Lung (tissue), 13 donors: Measurements from ENCODE around the gene MARK2. TPM values are rescaled to one million over a fixed set of nuclear protein-coding genes. Genes with fewer than 3 reads are reported as not detected.

Experiments
- ATAC-seq: fragments of 200-7000 bp; cut with Tn5 transposase; one replicate; pipeline ENCODE4 v1.9.1; 2020; ENCODE audit warnings: moderate number of reproducible peaks; ENCODE audit not compliant: insufficient read depth, low FRiP score
- DNase-seq, 3 donors: peaks; one replicate each; pipeline ENCODE4 v3.0.0-alpha.2; 2013 to 2017
- H3K27ac ChIP-seq, 2 donors: one replicate each; pipeline ENCODE4 v1.5.1; 2013; ENCODE audit warnings: mild to moderate bottlenecking in 2 of 2, moderate library complexity in 2 of 2, control low read depth in 1 of 2, inconsistent platforms in 1 of 2, low read depth in 1 of 2, low read length in 1 of 2
- H3K27me3 ChIP-seq, 3 donors: one replicate each; pipeline ENCODE4 v1.5.1; 2013; ENCODE audit warnings: low read length in 2 of 3; ENCODE audit not compliant: control insufficient read depth in 3 of 3, insufficient read depth in 3 of 3
- H3K36me3 ChIP-seq, 4 donors: one replicate each; pipeline ENCODE4 v1.5.1; 2013; ENCODE audit warnings: low read length in 4 of 4, mild to moderate bottlenecking in 1 of 4, moderate library complexity in 1 of 4; ENCODE audit not compliant: control insufficient read depth in 4 of 4, insufficient read depth in 4 of 4
- H3K4me1 ChIP-seq, 5 donors: one replicate each; pipeline ENCODE4 v1.5.1; 2013; ENCODE audit warnings: low read length in 5 of 5, mild to moderate bottlenecking in 2 of 5, moderate library complexity in 1 of 5; ENCODE audit not compliant: control insufficient read depth in 5 of 5, insufficient read depth in 5 of 5
- H3K4me3 ChIP-seq: one replicate; pipeline ENCODE4 v1.5.1; 2013; ENCODE audit warnings: mild to moderate bottlenecking, control low read depth, moderate library complexity
- H3K9ac ChIP-seq, 2 donors: one replicate each; pipeline ENCODE4 v1.5.1; 2013; ENCODE audit warnings: low read length in 2 of 2, control low read depth in 1 of 2; ENCODE audit not compliant: insufficient read depth in 1 of 2
- H3K9me3 ChIP-seq, 4 donors: one replicate each; pipeline ENCODE4 v1.5.1; 2013; ENCODE audit warnings: low read length in 3 of 4, mild to moderate bottlenecking in 1 of 4, moderate library complexity in 1 of 4; ENCODE audit not compliant: control insufficient read depth in 4 of 4, insufficient read depth in 3 of 4
- WGBS, 2 donors: extraction: QIAGEN DNeasy Blood & Tissue Kit; methylation state at CpG; one replicate each; pipeline ENCODE4 v1.1.7; 2013; 5-methylcytosine and 5-hydroxymethylcytosine counted together
- polyA plus RNA-seq, 2 donors: library from polyadenylated mRNA; stranded (reverse); fragments of 200-250 nt; gene quantifications; one replicate each; pipeline ENCODE4 v1.2.1, GENCODE V29; 2013
- small RNA-seq: library from RNA; depleted of rRNA; stranded (forward); fragments of <200 nt; gene quantifications from one replicate; pipeline ENCODE3, GENCODE V24; 2014; ENCODE audit warnings: low replicate concordance
- total RNA-seq, 2 donors: library from RNA; depleted of rRNA in 1 of 2; stranded (reverse); fragments of >200 nt in 1 of 2; gene quantifications; one replicate each; pipeline ENCODE4 v1.2.1, GENCODE V29; 2014 to 2021
- TF ChIP-seq, protein P1 (sequence below): IDR thresholded peaks from 2 replicates; pipeline ENCODE4 v1.5.1; 2012; ENCODE audit warnings: mild to moderate bottlenecking; ENCODE audit errors: control extremely low read depth, extremely low read depth
- donor health status: control.
- donor health status: control.
- donor health status: Bipolar disorder and iron deficiency.
- donor health status: healthy.
- donor health status: DM: yes; HTN: yes; CAD: no.

Gene MARK2
- total and polyA plus RNA-seq, 4 donors: 15.5 to 42.9 (median 32.3) TPM

DNA sequence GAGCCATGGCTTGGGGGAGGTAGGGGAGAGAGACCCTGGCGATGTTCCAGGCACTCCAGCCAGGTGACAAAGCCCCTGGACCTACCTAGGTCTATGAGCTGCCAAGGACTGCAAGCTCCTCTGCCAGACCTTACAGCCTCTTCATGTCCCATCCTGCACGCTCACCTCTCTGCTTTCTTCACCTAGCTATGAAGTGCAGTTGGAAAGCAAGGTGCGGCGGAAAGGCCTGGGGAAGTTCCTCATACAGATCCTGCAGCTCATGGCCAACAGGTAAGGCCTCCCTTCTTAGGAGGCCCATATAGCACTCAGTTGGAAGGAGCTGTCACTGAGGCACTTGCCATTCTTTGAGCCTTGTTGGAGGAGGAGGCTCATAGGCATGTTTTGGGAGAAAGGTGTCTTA is 113.7 kb downstream of the MARK2 start:
- peaks cover 0 to 2% (median 0%) of the 10 kb centered on the region in 4 donors for H3K9me3 ChIP-seq
- no peak for DNase-seq
- ATAC-seq: no peak
- no peaks in the 10 kb centered on the region for H3K27me3 ChIP-seq
- H3K4me3 ChIP-seq: no peak overlapping the region
- TF ChIP-seq, protein P1, sequence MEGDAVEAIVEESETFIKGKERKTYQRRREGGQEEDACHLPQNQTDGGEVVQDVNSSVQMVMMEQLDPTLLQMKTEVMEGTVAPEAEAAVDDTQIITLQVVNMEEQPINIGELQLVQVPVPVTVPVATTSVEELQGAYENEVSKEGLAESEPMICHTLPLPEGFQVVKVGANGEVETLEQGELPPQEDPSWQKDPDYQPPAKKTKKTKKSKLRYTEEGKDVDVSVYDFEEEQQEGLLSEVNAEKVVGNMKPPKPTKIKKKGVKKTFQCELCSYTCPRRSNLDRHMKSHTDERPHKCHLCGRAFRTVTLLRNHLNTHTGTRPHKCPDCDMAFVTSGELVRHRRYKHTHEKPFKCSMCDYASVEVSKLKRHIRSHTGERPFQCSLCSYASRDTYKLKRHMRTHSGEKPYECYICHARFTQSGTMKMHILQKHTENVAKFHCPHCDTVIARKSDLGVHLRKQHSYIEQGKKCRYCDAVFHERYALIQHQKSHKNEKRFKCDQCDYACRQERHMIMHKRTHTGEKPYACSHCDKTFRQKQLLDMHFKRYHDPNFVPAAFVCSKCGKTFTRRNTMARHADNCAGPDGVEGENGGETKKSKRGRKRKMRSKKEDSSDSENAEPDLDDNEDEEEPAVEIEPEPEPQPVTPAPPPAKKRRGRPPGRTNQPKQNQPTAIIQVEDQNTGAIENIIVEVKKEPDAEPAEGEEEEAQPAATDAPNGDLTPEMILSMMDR: no peak
- H3K4me1 ChIP-seq: no peaks in the 10 kb centered on the region
- H3K9ac ChIP-seq: no peak overlapping the region
- H3K27ac ChIP-seq: no peak overlapping the region
- H3K36me3 ChIP-seq: peaks cover 8 to 28% (median 24%) of the 10 kb centered on the region in 4 donors
- WGBS, 2 donors: 97 to 99% methylated on average over 4 of the region's 4 CpGs

DNA sequence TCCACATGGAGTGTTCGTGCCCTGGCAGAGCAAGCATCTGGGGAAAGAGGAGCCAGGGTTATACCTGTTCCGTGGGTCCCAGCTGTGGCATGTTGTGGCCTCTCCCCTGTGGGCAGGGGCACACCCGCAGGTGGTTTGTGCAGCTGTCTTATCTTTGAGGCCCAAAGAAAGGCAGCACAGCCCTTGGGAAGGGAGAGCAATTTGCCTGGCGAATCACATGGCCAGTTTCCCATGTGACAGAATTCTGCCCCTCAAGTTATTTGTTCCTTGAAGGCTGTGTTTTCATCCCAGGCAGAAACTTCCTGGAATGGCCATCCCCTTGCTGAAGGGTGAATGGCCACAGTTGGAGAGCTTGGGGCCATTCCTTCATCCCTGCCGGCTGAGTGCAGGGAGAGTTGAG is 119.1 kb downstream of the MARK2 start:
- Histone ChIP-seq H3K4me3 (no peak overlapping the region), H3K4me1 (peaks cover 0 to 9% (median 0%) of the 10 kb centered on the region in 5 donors), H3K27me3 (no peaks in the 10 kb centered on the region), H3K9ac (no peak overlapping the region), H3K27ac (no peak overlapping the region), H3K36me3 (peaks cover 0 to 25% (median 18%) of the 10 kb centered on the region in 4 donors), H3K9me3 (peaks cover 0 to 2% (median 0%) of the 10 kb centered on the region in 4 donors)
- DNase-seq (no peak), ATAC-seq (no peak)
- TF ChIP-seq, protein P1: no peak
- 88 to 96% methylated on average over 5 of the region's 5 CpGs for WGBS, 2 donors

Small RNA genes within 50 kb of the gene (small RNA-seq; reads per million reads assigned to genes)
- not detected for gene AP006289.1
- gene RN7SL596P: not detected
- gene RNU6-1306P: not detected

Other genes with a start within 250 kb of the MARK2 start
- gene PLAAT3, start 224.7 kb upstream of the MARK2 start, total RNA-seq: 100 to 1,000 TPM in 1 of 2 donors, 10 to 100 TPM in 1; 12.7 to 124 TPM
- gene PLAAT3, start 224.7 kb upstream of the MARK2 start, polyA plus RNA-seq: 100 to 1,000 TPM in 1 of 2 donors, 10 to 100 TPM in 1; 55.5 to 232 TPM
- gene ATL3, start 167.7 kb upstream of the MARK2 start, total RNA-seq: 10 to 100 TPM; 50.7 to 79.5 TPM
- 10 to 100 TPM; 13.6 to 16.7 TPM for gene ATL3, start 167.7 kb upstream of the MARK2 start, polyA plus RNA-seq
- gene RTN3, start 157.6 kb upstream of the MARK2 start, total RNA-seq: 100 to 1,000 TPM in 1 of 2 donors, 10 to 100 TPM in 1; 82.1 to 102 TPM
- gene RTN3, start 157.6 kb upstream of the MARK2 start, polyA plus RNA-seq: 10 to 100 TPM; 87.0 to 98.2 TPM
- 10 to 100 TPM in 1 of 2 donors, 1 to 10 TPM in 1; 8.7 to 21.8 TPM for gene ZFTA, start 70.3 kb upstream of the MARK2 start, total RNA-seq
- 1 to 10 TPM; 4.1 to 4.6 TPM for gene ZFTA, start 70.3 kb upstream of the MARK2 start, polyA plus RNA-seq
- gene SPINDOC, start 25.7 kb upstream of the MARK2 start, total RNA-seq: 10 to 100 TPM; 12.7 to 15.6 TPM
- gene SPINDOC, start 25.7 kb upstream of the MARK2 start, polyA plus RNA-seq: 10 to 100 TPM in 1 of 2 donors, 1 to 10 TPM in 1; 9.9 to 23.9 TPM
- gene RCOR2, start 78.1 kb downstream of the MARK2 start, total RNA-seq: 1 to 10 TPM; 1.4 to 1.6 TPM
- under 1 TPM; 0.16 to 0.37 TPM for gene RCOR2, start 78.1 kb downstream of the MARK2 start, polyA plus RNA-seq
- 10 to 100 TPM; 18.1 to 20.5 TPM for gene NAA40, start 99.9 kb downstream of the MARK2 start, total RNA-seq
- 1 to 10 TPM; 9.2 to 9.6 TPM for gene NAA40, start 99.9 kb downstream of the MARK2 start, polyA plus RNA-seq
- gene COX8A, start 135.5 kb downstream of the MARK2 start, total RNA-seq: 100 to 1,000 TPM; 149 to 362 TPM
- gene COX8A, start 135.5 kb downstream of the MARK2 start, polyA plus RNA-seq: 100 to 1,000 TPM; 666 to 779 TPM
- gene OTUB1, start 147.3 kb downstream of the MARK2 start, total RNA-seq: 10 to 100 TPM; 40.8 to 72.2 TPM
- 10 to 100 TPM; 72.5 to 95.2 TPM for gene OTUB1, start 147.3 kb downstream of the MARK2 start, polyA plus RNA-seq
- under 1 TPM; 0.18 to 0.34 TPM for gene FLRT1, start 196.8 kb downstream of the MARK2 start, total RNA-seq
- gene FLRT1, start 196.8 kb downstream of the MARK2 start, polyA plus RNA-seq: under 1 TPM; 0.02 to 0.06 TPM